ENCODE results near the gene NAV3. TPM values are rescaled to one million over a fixed set of nuclear protein-coding genes. Genes with fewer than 3 reads are reported as not detected.
"Not testable (repeated sequence)": the region's sequence is repeated elsewhere in the genome, so short reads cannot be mapped to it uniquely, and the experiment has no call there.

Gene NAV3
- total RNA-seq, 2 donors from 2014 or later: 3.9 to 6.9 TPM

DNA sequence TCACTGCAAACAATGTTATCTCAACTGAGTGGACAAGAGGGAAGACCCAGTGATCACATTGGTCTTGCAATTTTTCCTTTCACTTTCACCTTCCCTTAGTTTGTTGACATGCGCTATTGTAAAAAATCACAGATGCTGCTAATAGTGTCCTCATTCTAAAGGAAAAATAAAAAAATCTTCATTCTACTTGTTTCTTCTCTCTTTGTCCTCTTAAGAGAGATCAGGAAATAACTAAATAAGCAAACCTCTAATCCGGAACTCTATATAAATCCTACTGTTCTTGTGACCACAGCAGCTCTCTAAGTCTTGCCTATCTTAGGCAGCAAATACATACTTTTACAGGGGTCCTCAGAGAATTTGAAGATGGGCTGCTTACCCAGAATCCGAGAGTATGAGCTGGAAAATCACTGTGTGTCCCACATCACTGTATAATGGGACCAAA is 257.7 kb downstream of the NAV3 start:
- no peak for ATAC-seq
- intact Hi-C loops (cut with DNase I): no loop called here
- no peak for DNase-seq

GRCh38 chr12:78090266-78090665 is 259.6 kb downstream of the NAV3 start:
- intact Hi-C loops (cut with DNase I): no loop called here
- DNase-seq: no peak
- no peak for ATAC-seq

- intact Hi-C loops (cut with DNase I): no loop called here
- DNase-seq (no peak), ATAC-seq (no peak)
Observed at GRCh38 chr12:78095623-78096022, 264.9 kb downstream of the NAV3 start.

GRCh38 chr12:78096909-78097597 is 266.4 kb downstream of the NAV3 start:
- intact Hi-C loops (cut with DNase I): no loop called here
- no peak for ATAC-seq
- no peak for DNase-seq

- no peak for ATAC-seq
- no peak for DNase-seq
- intact Hi-C loops (cut with DNase I): no loop called here
Observed at GRCh38 chr12:78099806-78100205, 269.1 kb downstream of the NAV3 start.

GRCh38 chr12:78101113-78101876 is 270.6 kb downstream of the NAV3 start:
- intact Hi-C loops (cut with DNase I): no loop called here
- DNase-seq (no peak), ATAC-seq (no peak)

GRCh38 chr12:78101946-78102635 is 271.4 kb downstream of the NAV3 start:
- DNase-seq: no peak
- intact Hi-C loops (cut with DNase I): no loop called here
- no peak for ATAC-seq

- DNase-seq; ATAC-seq; intact Hi-C loops (cut with DNase I): not testable (repeated sequence)
Observed at GRCh38 chr12:78102801-78103200, 272.1 kb downstream of the NAV3 start.

DNA sequence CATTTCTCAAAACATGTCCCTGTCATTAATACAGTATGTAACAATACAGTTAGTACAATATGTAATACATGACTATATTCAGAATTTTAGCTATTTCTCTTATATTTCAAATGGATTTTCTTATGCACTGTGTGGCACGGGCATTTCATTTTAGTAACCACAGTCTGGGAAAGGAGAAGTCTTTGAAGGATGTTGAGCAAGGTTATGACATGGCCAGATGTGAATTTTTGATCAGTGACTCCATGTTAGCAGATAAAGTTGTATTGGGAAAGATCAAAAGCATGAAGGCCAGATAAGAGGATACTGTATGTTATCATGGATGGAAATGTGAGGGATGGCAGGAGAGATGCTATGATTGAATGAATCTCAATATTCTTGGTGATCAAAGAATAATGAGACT is 285.2 kb downstream of the NAV3 start:
- ATAC-seq (no peak), DNase-seq (no peak)
- intact Hi-C loops (cut with DNase I): loop anchor here in 1 of 2 donors (5.0 kb wide), 1 partner anchor 119 kb away; no protein-coding TSS in a partner anchor

DNA sequence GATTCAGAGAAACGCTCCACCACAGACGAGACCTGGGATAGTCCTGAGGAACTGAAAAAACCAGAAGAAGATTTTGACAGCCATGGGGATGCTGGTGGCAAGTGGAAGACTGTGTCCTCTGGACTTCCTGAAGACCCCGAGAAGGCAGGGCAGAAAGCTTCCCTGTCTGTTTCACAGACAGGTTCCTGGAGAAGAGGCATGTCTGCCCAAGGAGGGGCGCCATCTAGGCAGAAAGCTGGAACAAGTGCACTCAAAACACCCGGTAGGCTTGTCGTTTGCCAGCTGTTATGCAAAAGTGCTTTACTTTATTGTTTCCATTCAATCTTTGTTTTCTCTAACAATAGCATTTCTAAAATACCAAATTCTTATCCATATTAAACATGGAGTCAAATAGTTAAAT is 287.3 kb downstream of the NAV3 start:
- intact Hi-C loops (cut with DNase I): loop anchor here in 1 of 2 donors (5.0 kb wide), 1 partner anchor 121 kb away; no protein-coding TSS in a partner anchor
- no peak for DNase-seq
- ATAC-seq: no peak

DNA sequence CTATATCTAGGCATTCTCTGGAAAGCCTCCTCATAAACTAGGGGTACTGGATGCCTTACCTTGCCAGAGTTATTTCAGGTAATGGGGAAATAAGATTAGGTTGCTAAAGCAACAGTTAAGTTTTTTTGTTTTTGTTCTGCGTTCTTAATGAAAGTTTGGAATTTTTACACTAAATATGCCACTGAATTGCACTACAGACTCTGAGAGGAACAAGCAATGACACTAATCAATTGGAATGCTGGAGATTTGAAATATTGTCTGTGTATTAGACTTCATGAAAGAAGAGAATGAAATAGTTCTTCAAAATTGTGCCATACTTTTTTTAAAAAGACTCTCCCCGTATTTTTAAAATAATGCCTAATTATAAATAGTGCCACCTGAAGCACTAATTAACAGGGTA is 287.8 kb downstream of the NAV3 start:
- DNase-seq: no peak
- ATAC-seq: no peak
- intact Hi-C loops (cut with DNase I): loop anchor here in 1 of 2 donors (5.0 kb wide), 1 partner anchor 121 kb away; no protein-coding TSS in a partner anchor

- intact Hi-C loops (cut with DNase I): loop anchor here in 1 of 2 donors (5.0 kb wide), 1 partner anchor 122 kb away; no protein-coding TSS in a partner anchor
- ATAC-seq (no peak), DNase-seq (no peak)
Observed at GRCh38 chr12:78119351-78119918, 288.7 kb downstream of the NAV3 start.

GRCh38 chr12:78120306-78120705 is 289.6 kb downstream of the NAV3 start:
- ATAC-seq (no peak), DNase-seq (no peak)
- intact Hi-C loops (cut with DNase I): no loop called here

DNA sequence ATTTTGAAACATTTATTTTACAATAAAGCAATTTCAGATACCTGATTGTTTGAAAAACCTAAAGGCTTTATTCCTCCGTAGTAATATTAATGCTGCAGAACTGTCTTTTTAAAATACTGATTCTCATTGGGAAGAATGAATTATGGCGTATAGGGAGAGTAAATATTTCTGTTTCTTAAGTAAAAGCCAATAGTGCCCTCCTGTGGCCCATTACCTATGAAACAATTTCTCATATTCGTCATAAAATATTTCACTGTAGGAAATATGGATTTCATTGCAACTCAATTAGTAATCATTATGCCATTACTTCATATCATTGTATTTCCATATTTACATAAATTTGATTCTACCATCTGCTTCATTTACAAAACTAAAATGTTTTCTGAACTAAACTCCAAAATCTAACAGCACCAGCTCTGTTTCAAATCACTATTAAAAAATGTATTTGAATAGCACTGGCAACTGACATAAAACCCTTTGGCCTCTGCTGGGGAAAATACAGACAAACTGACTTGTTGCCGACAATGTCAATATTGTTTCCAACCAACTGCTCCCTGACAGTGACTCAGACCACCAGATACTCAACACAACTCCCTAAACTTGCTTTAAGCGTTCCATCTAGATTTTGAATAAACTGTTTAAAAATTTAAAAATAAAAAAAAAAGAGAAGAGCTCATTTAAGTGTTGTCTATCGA is 290.3 kb downstream of the NAV3 start:
- DNase-seq (no peak), ATAC-seq (no peak)
- intact Hi-C loops (cut with DNase I): no loop called here

GRCh38 chr12:78121969-78122610 is 291.4 kb downstream of the NAV3 start:
- ATAC-seq (no peak), DNase-seq (no peak)
- intact Hi-C loops (cut with DNase I): no loop called here

- DNase-seq (no peak), ATAC-seq (no peak)
- intact Hi-C loops (cut with DNase I): no loop called here
Observed at GRCh38 chr12:78128211-78128610, 297.5 kb downstream of the NAV3 start.

GRCh38 chr12:78143717-78144116 is 313.0 kb downstream of the NAV3 start:
- no peak for DNase-seq
- intact Hi-C loops (cut with DNase I): no loop called here
- no peak for ATAC-seq

DNA sequence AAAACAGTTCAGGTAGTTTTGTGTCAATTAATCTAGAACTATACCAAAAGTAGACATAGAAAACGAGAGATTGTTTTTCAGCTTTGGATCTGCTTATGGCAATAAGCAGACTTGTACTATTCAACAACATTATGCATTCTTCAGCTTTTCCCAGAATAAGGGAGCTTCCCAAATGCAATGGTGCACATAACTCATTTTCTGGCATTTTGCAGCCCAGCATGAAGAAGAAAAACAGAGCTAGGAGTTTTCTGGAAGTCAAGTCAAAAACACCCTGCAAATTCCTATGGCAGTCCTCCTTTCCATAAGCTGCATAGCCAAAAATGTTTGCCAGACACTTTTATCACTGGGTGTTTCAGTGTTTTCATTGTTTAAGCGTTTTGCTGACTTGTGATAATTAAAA is 314.7 kb downstream of the NAV3 start:
- intact Hi-C loops (cut with DNase I): loop anchor here in 1 of 2 donors (5.0 kb wide), 1 partner anchor 1027 kb away; no protein-coding TSS in a partner anchor
- DNase-seq (no peak), ATAC-seq (no peak)

All from left cardiac atrium (tissue), 4 donors.